ENCODE measurements around the gene DNAJC4.

- TF ChIP-seq, protein P1, sequence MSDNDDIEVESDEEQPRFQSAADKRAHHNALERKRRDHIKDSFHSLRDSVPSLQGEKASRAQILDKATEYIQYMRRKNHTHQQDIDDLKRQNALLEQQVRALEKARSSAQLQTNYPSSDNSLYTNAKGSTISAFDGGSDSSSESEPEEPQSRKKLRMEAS (IDR thresholded peaks at IDR 0.05), result no peak
- TF ChIP-seq FOXM1 (IDR thresholded peaks at IDR 0.05; ENCODE audit: borderline replicate concordance, low read depth) (no peak), REST (IDR thresholded peaks at IDR 0.05; ENCODE audit: low read depth) (no peak), EP300 (IDR thresholded peaks at IDR 0.05; ENCODE audit: borderline replicate concordance) (no peak), TAF1 (IDR thresholded peaks at IDR 0.05; ENCODE audit: low read depth) (no peak), EGR1 (IDR thresholded peaks at IDR 0.05) (no peak), YY1 (IDR thresholded peaks at IDR 0.05; ENCODE audit: low read depth) (no peak), ZBTB7A (IDR thresholded peaks at IDR 0.05; ENCODE audit: low read depth) (no peak), CREB1 (IDR thresholded peaks at IDR 0.05; ENCODE audit: low read depth) (no peak), NFIC (IDR thresholded peaks at IDR 0.05) (peak; percentile 46; the same call in 1 of the 2 replicates), TCF12 (IDR thresholded peaks at IDR 0.05; ENCODE audit: low read depth) (peak; percentile 39; the same call in 1 of the 2 replicates), RAD21 (IDR thresholded peaks at IDR 0.05; ENCODE audit: low read depth) (no peak)
- TF ChIP-seq, protein P2, sequence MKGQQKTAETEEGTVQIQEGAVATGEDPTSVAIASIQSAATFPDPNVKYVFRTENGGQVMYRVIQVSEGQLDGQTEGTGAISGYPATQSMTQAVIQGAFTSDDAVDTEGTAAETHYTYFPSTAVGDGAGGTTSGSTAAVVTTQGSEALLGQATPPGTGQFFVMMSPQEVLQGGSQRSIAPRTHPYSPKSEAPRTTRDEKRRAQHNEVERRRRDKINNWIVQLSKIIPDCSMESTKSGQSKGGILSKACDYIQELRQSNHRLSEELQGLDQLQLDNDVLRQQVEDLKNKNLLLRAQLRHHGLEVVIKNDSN (IDR thresholded peaks at IDR 0.05), result no peak
Measured at GRCh38 chr11:64267207-64267945, 37.0 kb downstream of the DNAJC4 start.

Measured in Ishikawa (cell line).